ENCODE measurements around the gene ARHGAP45.

DNA sequence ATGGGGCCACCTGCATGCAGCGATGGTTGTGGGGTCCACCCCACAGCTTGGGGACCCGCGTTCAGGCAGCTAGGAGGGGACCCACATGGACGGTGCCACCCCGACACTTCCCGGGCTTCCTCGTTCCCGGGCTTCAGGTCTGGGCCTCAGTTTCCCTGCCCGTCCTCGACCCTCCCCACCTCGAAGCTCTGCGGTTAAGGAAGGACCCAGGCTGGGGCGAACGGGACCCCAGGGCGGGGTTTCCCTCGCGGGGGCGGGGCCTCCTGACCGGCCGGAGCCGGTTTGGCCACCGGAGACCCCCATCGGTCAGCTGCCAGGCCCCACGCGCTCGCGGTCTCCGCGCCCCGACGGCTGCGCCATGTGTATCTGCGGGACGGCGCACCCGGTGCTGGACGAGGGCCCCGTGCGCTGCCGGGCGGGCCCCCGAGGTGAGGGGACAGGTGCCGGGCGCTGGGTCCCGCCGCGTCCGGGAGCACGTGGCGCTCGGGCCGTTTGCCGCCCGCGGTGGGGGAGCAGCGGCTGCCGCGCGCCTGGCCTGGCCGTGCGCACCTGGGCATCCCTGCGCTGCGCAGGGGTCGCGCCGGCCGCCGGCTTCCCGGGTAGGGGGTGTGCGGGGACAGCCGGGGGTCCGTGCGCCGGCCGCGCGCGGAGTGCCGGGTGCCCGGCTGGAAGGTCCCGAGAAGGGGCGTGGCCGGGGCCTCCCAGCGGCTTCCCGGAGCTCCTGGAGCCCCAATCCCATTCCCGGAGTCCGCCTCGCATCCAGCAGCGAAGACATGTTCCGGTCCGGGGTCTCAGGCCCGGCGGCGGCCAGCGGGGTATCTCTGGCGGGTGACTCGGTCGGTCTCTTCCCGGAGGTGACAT, 4.2 kb downstream of the ARHGAP45 start:
- TF ChIP-seq FOXP2 (optimal IDR thresholded peaks at IDR 0.05; ENCODE audit: control extremely low read depth, extremely low read length, insufficient read depth) (no peak), POLR2AphosphoS5 (IDR thresholded peaks at IDR 0.05; ENCODE audit: borderline replicate concordance, low read depth, low read length) (no peak)
